ENCODE results near the gene SDC3.

Gene SDC3

GRCh38 chr1:30903343-30904034, 5.1 kb downstream of the SDC3 start:
- Histone ChIP-seq H3K36me3 (ENCODE audit: insufficient read depth, low read length) (no peaks in the 10 kb centered on the region), H3K4me1 (ENCODE audit: insufficient read depth, low read length) (no peaks in the 10 kb centered on the region), H4K20me1 (ENCODE audit: insufficient read depth, low read length) (peaks cover 20% of the 10 kb centered on the region), H3K27me3 (ENCODE audit: insufficient read depth, low read length, poor library complexity) (peaks cover 25% of the 10 kb centered on the region), H3K9ac (ENCODE audit: low read depth, low read length) (no peak overlapping the region), H3K4me2 (ENCODE audit: insufficient read depth, low read length) (no peak overlapping the region), H3K79me2 (ENCODE audit: insufficient read depth, low read length) (no peaks in the 10 kb centered on the region), H3K4me3 (ENCODE audit: low read depth in 1 of 2, low read length in 2 of 2) (no peak overlapping the region), H3K27ac (ENCODE audit: low read length) (no peak overlapping the region), H3K9me3 (ENCODE audit: insufficient read depth, low read length, severe bottlenecking) (no peaks in the 10 kb centered on the region), H2AFZ (ENCODE audit: low read depth, low read length) (no peak overlapping the region)
- DNase-seq, result no peak
- TF ChIP-seq CTCF (IDR thresholded peaks at IDR 0.05; ENCODE audit: borderline replicate concordance, extremely low read depth, low read length, poor library complexity, severe bottlenecking), result no peak
- TF ChIP-seq EZH2 (IDR thresholded peaks at IDR 0.05; ENCODE audit: borderline replicate concordance, low read depth, low read length, severe bottlenecking), result no peak
- ATAC-seq (ENCODE audit: insufficient read depth, low read depth), result no peak

GRCh38 chr1:30902593-30903290, 5.8 kb downstream of the SDC3 start:
- no peak overlapping the region for H2AFZ ChIP-seq (ENCODE audit: low read depth, low read length)
- no peak overlapping the region for H3K9ac ChIP-seq (ENCODE audit: low read depth, low read length)
- no peak overlapping the region for H3K4me2 ChIP-seq (ENCODE audit: insufficient read depth, low read length)
- peaks cover 22% of the 10 kb centered on the region for H3K27me3 ChIP-seq (ENCODE audit: insufficient read depth, low read length, poor library complexity)
- H3K79me2 ChIP-seq (ENCODE audit: insufficient read depth, low read length), result no peaks in the 10 kb centered on the region
- H3K4me3 ChIP-seq (ENCODE audit: low read depth in 1 of 2, low read length in 2 of 2), result no peak overlapping the region
- H3K27ac ChIP-seq (ENCODE audit: low read length), result no peak overlapping the region
- H3K9me3 ChIP-seq (ENCODE audit: insufficient read depth, low read length, severe bottlenecking), result no peaks in the 10 kb centered on the region
- no peak for ATAC-seq (ENCODE audit: insufficient read depth, low read depth)
- H3K4me1 ChIP-seq (ENCODE audit: insufficient read depth, low read length), result no peaks in the 10 kb centered on the region
- no peak for DNase-seq
- no peaks in the 10 kb centered on the region for H3K36me3 ChIP-seq (ENCODE audit: insufficient read depth, low read length)
- TF ChIP-seq CTCF (IDR thresholded peaks at IDR 0.05; ENCODE audit: borderline replicate concordance, extremely low read depth, low read length, poor library complexity, severe bottlenecking), result no peak
- no peak for TF ChIP-seq EZH2 (IDR thresholded peaks at IDR 0.05; ENCODE audit: borderline replicate concordance, low read depth, low read length, severe bottlenecking)
- peaks cover 20% of the 10 kb centered on the region for H4K20me1 ChIP-seq (ENCODE audit: insufficient read depth, low read length)

- H4K20me1 ChIP-seq (ENCODE audit: insufficient read depth, low read length), result peaks cover 12% of the 10 kb centered on the region
- H3K27ac ChIP-seq (ENCODE audit: low read length), result no peak overlapping the region
- H3K9me3 ChIP-seq (ENCODE audit: insufficient read depth, low read length, severe bottlenecking), result no peaks in the 10 kb centered on the region
- no peaks in the 10 kb centered on the region for H3K36me3 ChIP-seq (ENCODE audit: insufficient read depth, low read length)
- H3K4me3 ChIP-seq (ENCODE audit: low read depth in 1 of 2, low read length in 2 of 2), result no peak overlapping the region
- H3K4me1 ChIP-seq (ENCODE audit: insufficient read depth, low read length), result no peaks in the 10 kb centered on the region
- ATAC-seq (ENCODE audit: insufficient read depth, low read depth), result no peak
- TF ChIP-seq EZH2 (IDR thresholded peaks at IDR 0.05; ENCODE audit: borderline replicate concordance, low read depth, low read length, severe bottlenecking) (no peak), CTCF (IDR thresholded peaks at IDR 0.05; ENCODE audit: borderline replicate concordance, extremely low read depth, low read length, poor library complexity, severe bottlenecking) (no peak)
- H2AFZ ChIP-seq (ENCODE audit: low read depth, low read length), result no peak overlapping the region
- H3K27me3 ChIP-seq (ENCODE audit: insufficient read depth, low read length, poor library complexity), result peaks cover 15% of the 10 kb centered on the region
- H3K79me2 ChIP-seq (ENCODE audit: insufficient read depth, low read length), result no peaks in the 10 kb centered on the region
- DNase-seq, result no peak
- no peak overlapping the region for H3K4me2 ChIP-seq (ENCODE audit: insufficient read depth, low read length)
- H3K9ac ChIP-seq (ENCODE audit: low read depth, low read length), result no peak overlapping the region
Measured at GRCh38 chr1:30901798-30902581, 6.6 kb downstream of the SDC3 start.
